ENCODE results near the gene ZNF595.

ZNF595 gene

GRCh38 chr4:125833-126232 lies 72.7 kb downstream of the ZNF595 start:
- intact Hi-C loops (cut with DNase I), result no loop called here
- peak in 7 of 42 donors; percentile 1 to 37 (median 22) for DNase-seq

- DNase-seq, result no peak
- intact Hi-C loops (cut with DNase I), result no loop called here
Observed at GRCh38 chr4:132483-132882, 79.4 kb downstream of the ZNF595 start.

Data from head of caudate nucleus (tissue), 42 donors.